SK-N-SH treated with all-trans-retinoic acid at 6 μM for 48 hours (cell line): ENCODE data around the gene EPB41L2.

Experiments used
- ATAC-seq: fragments of 200-7000 bp; cut with Tn5 transposase; 3 replicates; pipeline ENCODE4 v1.9.1; 2020; ENCODE audit warnings: mild to moderate bottlenecking, moderate library complexity
- ARNTL ChIP-seq: fragments of 450-650 bp; formaldehyde crosslinking; IDR thresholded peaks from 2 replicates; pipeline ENCODE4 v1.5.0; 2020; ENCODE audit warnings: low read depth, mild to moderate bottlenecking, moderate library complexity, borderline replicate concordance
- BACH2 ChIP-seq: fragments of 250-450 bp; sonication (Bioruptor Pico); IDR thresholded peaks from 2 replicates; pipeline ENCODE4 v1.9.0; 2021; ENCODE audit warnings: mild to moderate bottlenecking, borderline replicate concordance
- CREB5 ChIP-seq: fragments of 250-450 bp; sonication (Bioruptor Pico); IDR thresholded peaks from 2 replicates; pipeline ENCODE4 v1.5.1; 2020; ENCODE audit warnings: low read depth, mild to moderate bottlenecking, moderate library complexity
- CSDC2 ChIP-seq: fragments of 250-450 bp; sonication (Bioruptor Pico); IDR thresholded peaks from 2 replicates; pipeline ENCODE4 v1.5.0; 2020; ENCODE audit warnings: mild to moderate bottlenecking, moderate library complexity
- CSRNP3 ChIP-seq: fragments of 250-450 bp; sonication (Bioruptor Pico); IDR thresholded peaks from 2 replicates; pipeline ENCODE4 v1.5.1; 2021; ENCODE audit warnings: mild to moderate bottlenecking, moderate library complexity
- ESRRG ChIP-seq: fragments of 250-450 bp; sonication (Bioruptor Pico); IDR thresholded peaks from 2 replicates; pipeline ENCODE4 v1.6.1; 2021; ENCODE audit warnings: mild to moderate bottlenecking
- GLIS3 ChIP-seq: fragments of 250-450 bp; sonication (Bioruptor Pico); IDR thresholded peaks from 2 replicates; pipeline ENCODE4 v1.5.0; 2020; ENCODE audit warnings: mild to moderate bottlenecking, moderate library complexity
- OSR1 ChIP-seq: fragments of 250-450 bp; sonication (Bioruptor Pico); IDR thresholded peaks from 2 replicates; pipeline ENCODE4 v1.8.0; 2022; ENCODE audit warnings: moderate library complexity, mild to moderate bottlenecking, inconsistent platforms
- PATZ1 ChIP-seq: fragments of 250-450 bp; sonication (Bioruptor Pico); IDR thresholded peaks from 2 replicates; pipeline ENCODE4 v1.8.0; 2020; ENCODE audit warnings: mild to moderate bottlenecking, moderate library complexity, borderline replicate concordance
- RARB ChIP-seq: fragments of 250-450 bp; sonication (Bioruptor Pico); IDR thresholded peaks from 2 replicates; pipeline ENCODE4 v1.8.0; 2021; ENCODE audit warnings: mild to moderate bottlenecking, moderate library complexity
- SNAI2 ChIP-seq: fragments of 250-450 bp; sonication (Bioruptor Pico); IDR thresholded peaks from 2 replicates; pipeline ENCODE4 v1.5.0; 2020; ENCODE audit warnings: mild to moderate bottlenecking, moderate library complexity
- TCF4 ChIP-seq: fragments of 250-450 bp; sonication (Bioruptor Pico); IDR thresholded peaks from 2 replicates; pipeline ENCODE4 v1.8.0; 2021; ENCODE audit warnings: mild to moderate bottlenecking, moderate library complexity, borderline replicate concordance
- TOX ChIP-seq: fragments of 250-450 bp; sonication (Bioruptor Pico); IDR thresholded peaks from 2 replicates; pipeline ENCODE4 v1.8.0; 2021; ENCODE audit warnings: mild to moderate bottlenecking, moderate library complexity, borderline replicate concordance
- ZFP3 ChIP-seq: fragments of 250-450 bp; sonication (Bioruptor Pico); IDR thresholded peaks from 2 replicates; pipeline ENCODE4 v1.5.0; 2020; ENCODE audit warnings: mild to moderate bottlenecking, moderate library complexity
- ZFP30 ChIP-seq: fragments of 450-650 bp; formaldehyde crosslinking; IDR thresholded peaks from 2 replicates; pipeline ENCODE4 v1.5.0; 2022; ENCODE audit warnings: mild to moderate bottlenecking, moderate library complexity
- ZNF565 ChIP-seq: fragments of 450-650 bp; formaldehyde crosslinking; conservative IDR thresholded peaks from 2 replicates; pipeline ENCODE4 v1.5.0; 2020; ENCODE audit warnings: low read depth, mild to moderate bottlenecking, moderate library complexity
- ZNF70 ChIP-seq: fragments of 450-650 bp; formaldehyde crosslinking; IDR thresholded peaks from 2 replicates; pipeline ENCODE4 v1.5.0; 2020; ENCODE audit warnings: mild to moderate bottlenecking, moderate library complexity
- ZNF8 ChIP-seq: fragments of 450-650 bp; formaldehyde crosslinking; IDR thresholded peaks from 2 replicates; pipeline ENCODE4 v1.5.0; 2020; ENCODE audit warnings: mild to moderate bottlenecking, moderate library complexity
- TF ChIP-seq, protein P1 (sequence below): fragments of 250-450 bp; sonication (Bioruptor Pico); IDR thresholded peaks from 2 replicates; pipeline ENCODE4 v1.8.0; 2021; ENCODE audit warnings: low read depth, mild to moderate bottlenecking, moderate library complexity, borderline replicate concordance
- TF ChIP-seq, protein P2 (sequence below): fragments of 250-450 bp; sonication (Bioruptor Pico); IDR thresholded peaks from 2 replicates; pipeline ENCODE4 v1.5.0; 2020; ENCODE audit warnings: mild to moderate bottlenecking, moderate library complexity

The EPB41L2 gene

GRCh38 chr6:131023834-131024504 is 39.1 kb downstream of the EPB41L2 start:
- TF ChIP-seq ESRRG (no peak), TOX (CRISPR knock-in tag) (no peak), ZFP30 (CRISPR knock-in tag) (no peak), BACH2 (CRISPR knock-in tag) (no peak), TCF4 (no peak), CSRNP3 (CRISPR knock-in tag) (no peak), SNAI2 (no peak), CREB5 (CRISPR knock-in tag) (no peak), ZNF565 (CRISPR knock-in tag) (no peak)
- TF ChIP-seq, protein P1, sequence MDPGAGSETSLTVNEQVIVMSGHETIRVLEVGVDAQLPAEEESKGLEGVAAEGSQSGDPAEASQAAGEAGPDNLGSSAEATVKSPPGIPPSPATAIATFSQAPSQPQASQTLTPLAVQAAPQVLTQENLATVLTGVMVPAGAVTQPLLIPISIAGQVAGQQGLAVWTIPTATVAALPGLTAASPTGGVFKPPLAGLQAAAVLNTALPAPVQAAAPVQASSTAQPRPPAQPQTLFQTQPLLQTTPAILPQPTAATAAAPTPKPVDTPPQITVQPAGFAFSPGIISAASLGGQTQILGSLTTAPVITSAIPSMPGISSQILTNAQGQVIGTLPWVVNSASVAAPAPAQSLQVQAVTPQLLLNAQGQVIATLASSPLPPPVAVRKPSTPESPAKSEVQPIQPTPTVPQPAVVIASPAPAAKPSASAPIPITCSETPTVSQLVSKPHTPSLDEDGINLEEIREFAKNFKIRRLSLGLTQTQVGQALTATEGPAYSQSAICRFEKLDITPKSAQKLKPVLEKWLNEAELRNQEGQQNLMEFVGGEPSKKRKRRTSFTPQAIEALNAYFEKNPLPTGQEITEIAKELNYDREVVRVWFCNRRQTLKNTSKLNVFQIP (CRISPR knock-in tag) = no peak
- TF ChIP-seq, protein P2, sequence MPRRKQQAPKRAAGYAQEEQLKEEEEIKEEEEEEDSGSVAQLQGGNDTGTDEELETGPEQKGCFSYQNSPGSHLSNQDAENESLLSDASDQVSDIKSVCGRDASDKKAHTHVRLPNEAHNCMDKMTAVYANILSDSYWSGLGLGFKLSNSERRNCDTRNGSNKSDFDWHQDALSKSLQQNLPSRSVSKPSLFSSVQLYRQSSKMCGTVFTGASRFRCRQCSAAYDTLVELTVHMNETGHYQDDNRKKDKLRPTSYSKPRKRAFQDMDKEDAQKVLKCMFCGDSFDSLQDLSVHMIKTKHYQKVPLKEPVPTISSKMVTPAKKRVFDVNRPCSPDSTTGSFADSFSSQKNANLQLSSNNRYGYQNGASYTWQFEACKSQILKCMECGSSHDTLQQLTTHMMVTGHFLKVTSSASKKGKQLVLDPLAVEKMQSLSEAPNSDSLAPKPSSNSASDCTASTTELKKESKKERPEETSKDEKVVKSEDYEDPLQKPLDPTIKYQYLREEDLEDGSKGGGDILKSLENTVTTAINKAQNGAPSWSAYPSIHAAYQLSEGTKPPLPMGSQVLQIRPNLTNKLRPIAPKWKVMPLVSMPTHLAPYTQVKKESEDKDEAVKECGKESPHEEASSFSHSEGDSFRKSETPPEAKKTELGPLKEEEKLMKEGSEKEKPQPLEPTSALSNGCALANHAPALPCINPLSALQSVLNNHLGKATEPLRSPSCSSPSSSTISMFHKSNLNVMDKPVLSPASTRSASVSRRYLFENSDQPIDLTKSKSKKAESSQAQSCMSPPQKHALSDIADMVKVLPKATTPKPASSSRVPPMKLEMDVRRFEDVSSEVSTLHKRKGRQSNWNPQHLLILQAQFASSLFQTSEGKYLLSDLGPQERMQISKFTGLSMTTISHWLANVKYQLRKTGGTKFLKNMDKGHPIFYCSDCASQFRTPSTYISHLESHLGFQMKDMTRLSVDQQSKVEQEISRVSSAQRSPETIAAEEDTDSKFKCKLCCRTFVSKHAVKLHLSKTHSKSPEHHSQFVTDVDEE (CRISPR knock-in tag) = no peak
- no peak for ATAC-seq

- TF ChIP-seq, protein P2 (CRISPR knock-in tag) = no peak
- no peak for ATAC-seq
Observed at GRCh38 chr6:131022691-131023090, 40.4 kb downstream of the EPB41L2 start.

DNA sequence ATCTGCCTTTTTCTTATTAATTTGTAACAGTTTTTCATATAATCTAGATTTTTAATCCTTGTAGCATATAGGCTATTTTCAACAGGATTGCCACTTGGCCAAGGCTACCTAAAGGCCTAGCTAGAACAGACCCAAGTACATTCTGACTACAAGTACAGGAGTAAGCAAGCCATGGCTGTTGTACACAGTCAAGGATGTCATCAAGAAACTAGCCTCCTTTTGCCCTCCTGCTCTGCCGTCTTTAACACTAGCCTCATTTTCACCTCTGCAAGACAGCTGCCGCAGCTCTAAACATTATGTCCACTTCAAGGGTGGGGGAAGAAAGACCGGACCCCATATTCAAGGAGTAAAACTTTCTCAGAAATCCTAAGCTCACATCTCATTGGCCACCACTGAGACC is 45.1 kb downstream of the EPB41L2 start:
- ATAC-seq = no peak
- TF ChIP-seq RARB (CRISPR knock-in tag) (no peak), CSDC2 (CRISPR knock-in tag) (no peak), ZNF70 (CRISPR knock-in tag) (no peak), PATZ1 (CRISPR knock-in tag) (no peak), ZFP3 (CRISPR knock-in tag) (no peak), GLIS3 (no peak), TOX (CRISPR knock-in tag) (no peak), ARNTL (CRISPR knock-in tag) (no peak), CSRNP3 (CRISPR knock-in tag) (no peak), ZNF8 (CRISPR knock-in tag) (no peak), SNAI2 (no peak), OSR1 (CRISPR knock-in tag) (no peak), ZNF565 (CRISPR knock-in tag) (no peak), TCF4 (no peak)
- TF ChIP-seq, protein P2 (CRISPR knock-in tag) = no peak
